ENCODE measurements around the gene MCCD1.
"Not testable (repeated sequence)": the region's sequence is repeated elsewhere in the genome, so short reads cannot be mapped to it uniquely, and the experiment has no call there.

The MCCD1 gene

GRCh38 chr6:31497531-31498476 is 31.0 kb upstream of the MCCD1 start, which contains the start of gene MICB:
Gene MICB, plus strand, starts transcription at chr6:31498145. Its CDS starts 49 bp downstream, at chr6:31498194.
- H2AFZ ChIP-seq (ENCODE audit: low read length) = peak within 1 kb of the TSS; percentile 70; the same call in 1 of the 2 replicates
- peaks cover 74% of the 10 kb centered on the region for H3K79me2 ChIP-seq (ENCODE audit: insufficient read depth, low read length)
- H3K36me3 ChIP-seq (ENCODE audit: insufficient read depth, low read length) = no peaks in the 10 kb centered on the region

GRCh38 chr6:31498748-31499147 is 30.0 kb upstream of the MCCD1 start:
- TF ChIP-seq CTCF (conservative IDR thresholded peaks at IDR 0.05; ENCODE audit: low read length) (no peak), EZH2phosphoT487 (IDR thresholded peaks at IDR 0.05; ENCODE audit: borderline replicate concordance) (no peak)
- Histone ChIP-seq H4K20me1 (ENCODE audit: insufficient read depth, low read length, poor library complexity, severe bottlenecking) (peaks cover 14% of the 10 kb centered on the region), H3K79me2 (ENCODE audit: insufficient read depth, low read length) (peaks cover 83% of the 10 kb centered on the region), H3K27me3 (ENCODE audit: insufficient read depth, low read length, poor library complexity, severe bottlenecking) (no peaks in the 10 kb centered on the region), H2AFZ (ENCODE audit: low read length) (no peak overlapping the region), H3K4me3 (ENCODE audit: low read length, poor library complexity, severe bottlenecking) (peak overlapping the region; percentile 94), H3K4me1 (ENCODE audit: insufficient read depth, low read length, poor library complexity, severe bottlenecking) (peaks cover 19% of the 10 kb centered on the region), H3K4me2 (ENCODE audit: low read depth, low read length, poor library complexity, severe bottlenecking) (peak overlapping the region; percentile 93), H3K9me3 (ENCODE audit: insufficient read depth, low read depth, low read length) (no peaks in the 10 kb centered on the region), H3K36me3 (ENCODE audit: insufficient read depth, low read length) (no peaks in the 10 kb centered on the region), H3K9ac (ENCODE audit: low read depth, low read length, poor library complexity, severe bottlenecking) (no peak overlapping the region), H3F3A (ENCODE audit: low read depth) (no peaks in the 10 kb centered on the region), H3K9me2 (replicated peaks; ENCODE audit: low read depth, low read length) (no peaks in the 10 kb centered on the region)

More at GRCh38 chr6:31497531-31498476, 31.0 kb upstream of the MCCD1 start, which contains the start of gene MICB:
- H3K4me3 ChIP-seq (ENCODE audit: low read length, poor library complexity, severe bottlenecking) = peak within 1 kb of the TSS; percentile 94
- no peaks in the 10 kb centered on the region for H3F3A ChIP-seq (ENCODE audit: low read depth)
- H3K4me1 ChIP-seq (ENCODE audit: insufficient read depth, low read length, poor library complexity, severe bottlenecking) = peaks cover 23% of the 10 kb centered on the region
- no peaks in the 10 kb centered on the region for H3K27me3 ChIP-seq (ENCODE audit: insufficient read depth, low read length, poor library complexity, severe bottlenecking)
- peak within 1 kb of the TSS; percentile 93 for H3K4me2 ChIP-seq (ENCODE audit: low read depth, low read length, poor library complexity, severe bottlenecking)
- H3K9me2 ChIP-seq (replicated peaks; ENCODE audit: low read depth, low read length) = no peaks in the 10 kb centered on the region
- TF ChIP-seq EZH2phosphoT487 (IDR thresholded peaks at IDR 0.05; ENCODE audit: borderline replicate concordance) = no peak
- no peak for TF ChIP-seq CTCF (conservative IDR thresholded peaks at IDR 0.05; ENCODE audit: low read length)
- no peaks in the 10 kb centered on the region for H3K9me3 ChIP-seq (ENCODE audit: insufficient read depth, low read depth, low read length)
- H3K9ac ChIP-seq (ENCODE audit: low read depth, low read length, poor library complexity, severe bottlenecking) = peak within 1 kb of the TSS; percentile 58
- H4K20me1 ChIP-seq (ENCODE audit: insufficient read depth, low read length, poor library complexity, severe bottlenecking) = peaks cover 14% of the 10 kb centered on the region

- H3K4me1 ChIP-seq (ENCODE audit: insufficient read depth, low read length, poor library complexity, severe bottlenecking) = peaks cover 19% of the 10 kb centered on the region
- H3K9me2 ChIP-seq (replicated peaks; ENCODE audit: low read depth, low read length); H3K36me3 ChIP-seq (ENCODE audit: insufficient read depth, low read length); H3K9ac ChIP-seq (ENCODE audit: low read depth, low read length, poor library complexity, severe bottlenecking); H3K9me3 ChIP-seq (ENCODE audit: insufficient read depth, low read depth, low read length); H2AFZ ChIP-seq (ENCODE audit: low read length); H3F3A ChIP-seq (ENCODE audit: low read depth); H3K4me3 ChIP-seq (ENCODE audit: low read length, poor library complexity, severe bottlenecking); H3K27me3 ChIP-seq (ENCODE audit: insufficient read depth, low read length, poor library complexity, severe bottlenecking): not testable (repeated sequence)
- peaks cover 18% of the 10 kb centered on the region for H4K20me1 ChIP-seq (ENCODE audit: insufficient read depth, low read length, poor library complexity, severe bottlenecking)
- H3K79me2 ChIP-seq (ENCODE audit: insufficient read depth, low read length) = peaks cover 85% of the 10 kb centered on the region
- peak overlapping the region; percentile 93 for H3K4me2 ChIP-seq (ENCODE audit: low read depth, low read length, poor library complexity, severe bottlenecking)
Observed at GRCh38 chr6:31499648-31500047, 29.1 kb upstream of the MCCD1 start.

Measured in Loucy (cell line).